K562 (cell line): ENCODE results near the gene TSPAN32. TPM values are rescaled to one million over a fixed set of nuclear protein-coding genes. Genes with fewer than 3 reads are reported as not detected.

Experiments used
- ATAC-seq: fragments of 200-7000 bp; cut with Tn5 transposase; 3 replicates; pipeline ENCODE4 v1.9.1; 2020; ENCODE audit warnings: moderate library complexity
- BruUV-seq: library from RNA; stranded (reverse); fragments of 400-500 nt; replicated peaks from 2 replicates; lab custom pipeline; 2021; lab: Mats Ljungman, UMichigan
- CTCF ChIA-PET: fragments of 300-600 bp; formaldehyde crosslinking; extraction: SDS; loops from one replicate; lab custom pipeline; 2021; ENCODE audit warnings: low intra/inter-chr PET ratio; lab: Yijun Ruan, JAX
- POLR2A ChIA-PET: fragments of 300-600, 350-650 bp; sonication (Branson Sonifier 250); formaldehyde crosslinking; extraction: SDS; loops from one replicate; lab custom pipeline; 2021; ENCODE audit warnings: antibody characterized with exemption, inconsistent platforms; lab: Yijun Ruan, JAX
- DNase-seq, 4 experiments: peaks; one replicate each; pipeline versions ENCODE4 v3.0.0 to v3.0.0-alpha.2; 2011 to 2018; ENCODE audit warnings: low spot score in 3 of 4, mixed read lengths in 3 of 4; ENCODE audit errors: extremely low read depth in 1 of 4
- FAIRE-seq: peaks from 2 replicates; lab custom pipeline; 2011; peaks lifted over from hg19 to GRCh38; lab: Jason Lieb, UNC
- H2AFZ ChIP-seq: 2 replicates; pipeline ENCODE4 v1.6.0; 2011; ENCODE audit warnings: low read depth, low read length, control low read depth, inconsistent platforms
- H3K27ac ChIP-seq: fragments of 200-600 bp; 3 replicates; pipeline ENCODE4 v1.8.0; 2011; ENCODE audit warnings: low read depth, mild to moderate bottlenecking, control low read depth, inconsistent platforms, low read length, moderate library complexity, mixed read lengths; ENCODE audit errors: extremely low read depth
- H3K27me3 ChIP-seq, 2 experiments: fragments of 300-600 bp in 1 of 2; 2 replicates in 1 of 2; 3 replicates in 1 of 2; pipeline versions ENCODE4 v1.6.0 to v1.8.0; 2011; ENCODE audit warnings: inconsistent platforms in 2 of 2, low read length in 2 of 2, mild to moderate bottlenecking in 1 of 2, mixed read lengths in 1 of 2, moderate library complexity in 1 of 2; ENCODE audit not compliant: control insufficient read depth in 2 of 2, insufficient read depth in 2 of 2
- H3K36me3 ChIP-seq: fragments of 300-600 bp; 3 replicates; pipeline ENCODE4 v1.8.0; 2011; ENCODE audit warnings: mild to moderate bottlenecking, low read length, inconsistent platforms; ENCODE audit not compliant: control insufficient read depth, insufficient read depth
- H3K4me1 ChIP-seq, 2 experiments: fragments of 200-600 bp in 1 of 2; replicated peaks in 1 of 2; 2 replicates in 1 of 2; 3 replicates in 1 of 2; pipeline versions ENCODE4 v1.5.1 to v1.8.0; 2011; ENCODE audit warnings: inconsistent platforms in 2 of 2, low read length in 2 of 2, mild to moderate bottlenecking in 1 of 2, mixed read lengths in 1 of 2, moderate library complexity in 1 of 2; ENCODE audit not compliant: control insufficient read depth in 2 of 2, insufficient read depth in 2 of 2
- H3K4me2 ChIP-seq: 2 replicates; pipeline ENCODE4 v1.6.1; 2011; ENCODE audit warnings: low read length, control low read depth, inconsistent platforms, mixed read lengths; ENCODE audit not compliant: insufficient read depth
- H3K4me3 ChIP-seq: fragments of 200-600 bp; sonication (generic), shearing (Covaris generic); 2 replicates; pipeline ENCODE4 v1.5.1; 2016; ENCODE audit warnings: control low read depth, inconsistent platforms
- H3K79me2 ChIP-seq: fragments of 200-600 bp; 3 replicates; pipeline ENCODE4 v1.8.0; 2011; ENCODE audit warnings: low read length, inconsistent platforms; ENCODE audit not compliant: control insufficient read depth, insufficient read depth
- H3K9ac ChIP-seq, 2 experiments: 2 replicates each; pipeline versions ENCODE4 v1.6.0 to v1.6.1; 2011; ENCODE audit warnings: low read depth in 2 of 2, low read length in 2 of 2, control low read depth in 1 of 2, inconsistent platforms in 1 of 2, mild to moderate bottlenecking in 1 of 2, mixed read lengths in 1 of 2; ENCODE audit not compliant: insufficient read depth in 1 of 2
- H3K9me1 ChIP-seq: one replicate; pipeline ENCODE4 v1.6.0; 2011; ENCODE audit warnings: inconsistent platforms, mild to moderate bottlenecking, low read length, moderate library complexity; ENCODE audit not compliant: control insufficient read depth, insufficient read depth
- H3K9me3 ChIP-seq: replicated peaks from 2 replicates; pipeline ENCODE4 v1.5.1; 2011; ENCODE audit warnings: low read depth, low read length, inconsistent platforms; ENCODE audit not compliant: control insufficient read depth, insufficient read depth
- H4K20me1 ChIP-seq: replicated peaks from 2 replicates; pipeline ENCODE4 v1.6.1; 2011; ENCODE audit warnings: low read length, inconsistent platforms, mixed read lengths; ENCODE audit not compliant: control insufficient read depth, insufficient read depth
- FOXJ2 ChIP-seq: fragments of 200-800 bp; sonication (Bioruptor generic); IDR thresholded peaks from 2 replicates; pipeline ENCODE4 v1.6.1; 2016; ENCODE audit warnings: missing genetic modification characterization, missing compliant biosample characterization
- WGBS: fragments of 100-300 bp; shearing (Covaris generic); methylation state at CpG from one replicate; pipeline ENCODE4 v1.1.6; 2016; ENCODE audit warnings: low coverage, mixed read lengths; ENCODE audit not compliant: insufficient coverage; ENCODE audit errors: missing lambda C conversion rate; 5-methylcytosine and 5-hydroxymethylcytosine counted together
- in situ Hi-C: fragments of 300-500 bp; cut with MboI; formaldehyde crosslinking; loops from 4 replicates; pipeline ENCODE4 v1.15.0; 2018; ENCODE audit warnings: inconsistent platforms, mixed read lengths
- intact Hi-C: fragments of 100-400 bp; cut with micrococcal nuclease; formaldehyde crosslinking; loops from 2 replicates; pipeline ENCODE4 v1.14.2; 2022
- polyA plus RNA-seq, 8 experiments: library from polyadenylated mRNA; depleted of rRNA in 4 of 8; stranded (reverse) in 5 of 8; unstranded in 3 of 8; fragments of >200 nt; fragmentation: Nextera tagmentation in 2 of 8; fragmentation: Illumina TruSeq in 1 of 8; extraction: Ambion mirVana in 2 of 8; extraction: Trizol in 1 of 8; gene quantifications; 2 replicates each; pipeline versions ENCODE4 v1.2.1 to v1.2.3, GENCODE V29; 2011 to 2014; ENCODE audit warnings: inconsistent platforms in 1 of 8, missing spikeins in 1 of 8
- total RNA-seq, 7 experiments: library from RNA; depleted of rRNA in 6 of 7; stranded (reverse); fragments of >200 nt in 6 of 7; fragmentation: Illumina TruSeq in 2 of 7; extraction: Trizol in 2 of 7; gene quantifications; 2 replicates each; pipeline versions ENCODE4 v1.2.1 to v1.2.3, GENCODE V29; 2011 to 2021; ENCODE audit warnings: low replicate concordance in 1 of 7
- TF ChIP-seq, protein P1 (sequence below): fragments of 250-450 bp; sonication (Bioruptor Pico); IDR thresholded peaks from 2 replicates; pipeline ENCODE4 v1.5.0; 2021; ENCODE audit warnings: mild to moderate bottlenecking, moderate library complexity
- TF ChIP-seq, protein P2 (sequence below): IDR thresholded peaks from 3 replicates; pipeline ENCODE4 v1.6.1; 2011; ENCODE audit warnings: borderline replicate concordance, mild to moderate bottlenecking, moderate library complexity; ENCODE audit not compliant: insufficient read length; ENCODE audit errors: extremely low read depth
- TF ChIP-seq, protein P3 (sequence below): fragments of 250-450 bp; sonication (Bioruptor Pico); IDR thresholded peaks from 2 replicates; pipeline ENCODE4 v1.5.0; 2021
- TF ChIP-seq, protein P4 (sequence below), 2 experiments: fragments of 450-650 bp; conservative IDR thresholded peaks; 2 replicates each; pipeline ENCODE4 v1.6.1; 2017; ENCODE audit warnings: mild to moderate bottlenecking in 2 of 2, moderate library complexity in 2 of 2
- TF ChIP-seq, protein P5 (sequence below), 2 experiments: IDR thresholded peaks in 1 of 2; conservative IDR thresholded peaks in 1 of 2; 2 replicates each; pipeline ENCODE4 v1.6.1; 2016; ENCODE audit warnings: low read depth in 2 of 2, mild to moderate bottlenecking in 1 of 2, missing compliant biosample characterization in 1 of 2, missing genetic modification characterization in 1 of 2, moderate library complexity in 1 of 2

The TSPAN32 gene
- total and polyA plus RNA-seq, 9 of the 15 experiments (the other 6 are each of a cell fraction or from before 2014, with no cell fraction given) = 0.21 to 7.3 (median 2.6) TPM

DNA sequence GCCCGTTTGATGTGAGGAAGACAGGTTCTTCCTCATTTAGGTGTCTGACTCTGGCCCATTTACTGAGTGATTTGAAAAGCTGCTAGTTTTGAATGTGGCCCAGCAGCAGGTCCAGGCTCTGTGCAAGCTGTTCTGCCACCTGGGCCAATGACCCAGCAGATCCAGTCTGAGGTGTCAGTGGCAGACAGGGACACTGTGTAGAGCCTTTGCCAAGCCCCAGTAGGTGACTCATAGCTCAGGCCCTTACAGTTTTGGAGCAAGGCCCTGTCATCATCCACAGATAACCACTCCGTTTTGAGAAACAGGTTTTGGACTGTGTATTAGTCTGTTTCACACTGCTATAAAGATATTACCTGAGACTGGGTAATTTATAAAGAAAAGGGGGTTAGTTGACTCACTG is 23.9 kb downstream of the TSPAN32 start (continued):
- TF ChIP-seq FOXJ2 (tag) = no peak

DNA sequence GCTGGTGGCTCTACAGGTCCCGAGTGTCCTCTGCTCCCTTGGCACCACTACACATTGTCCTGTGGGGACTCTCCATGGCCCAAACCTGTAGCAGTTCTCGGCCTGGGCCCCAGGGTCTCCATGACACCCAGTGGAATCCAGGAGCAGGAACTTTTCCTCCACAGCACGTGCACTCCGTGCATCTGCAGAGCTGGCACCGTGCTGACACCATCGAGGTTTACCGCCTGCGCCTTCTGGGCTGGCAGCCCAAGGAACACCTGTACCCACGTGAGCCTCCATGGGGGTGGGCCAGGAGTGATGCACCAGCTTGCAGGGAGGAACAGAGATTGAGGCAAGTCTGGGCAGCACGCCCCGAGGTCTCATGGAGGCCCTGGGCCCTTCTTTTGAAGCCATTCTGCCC is 25.2 kb downstream of the TSPAN32 start:
- Histone ChIP-seq H3K9ac (no peak overlapping the region; a peak in 1 of 4 replicates), H3K27ac (no peak overlapping the region), H3K4me1 (peaks cover 0 to 4% of the 10 kb centered on the region in 2 experiments; a peak in 2 of 5 replicates), H3K9me1 (no peaks in the 10 kb centered on the region), H3K9me3 (no peaks in the 10 kb centered on the region), H3K36me3 (no peaks in the 10 kb centered on the region), H3K4me2 (no peak overlapping the region), H3K27me3 (peaks cover 21 to 57% of the 10 kb centered on the region in 2 experiments; a peak in 4 of 5 replicates), H3K79me2 (no peaks in the 10 kb centered on the region), H4K20me1 (no peaks in the 10 kb centered on the region), H3K4me3 (no peak overlapping the region), H2AFZ (no peak overlapping the region)
- ChIA-PET POLR2A (no interaction called here), CTCF (no interaction called here)
- no peak for DNase-seq
- no peak for FAIRE-seq
- BruUV-seq = no TSS peak
- intact Hi-C loops (no loop called here), in situ Hi-C loops (no loop called here)
- no peak for ATAC-seq
- WGBS = 7% methylated on average over 11 of the region's 11 CpGs
- TF ChIP-seq, protein P1, sequence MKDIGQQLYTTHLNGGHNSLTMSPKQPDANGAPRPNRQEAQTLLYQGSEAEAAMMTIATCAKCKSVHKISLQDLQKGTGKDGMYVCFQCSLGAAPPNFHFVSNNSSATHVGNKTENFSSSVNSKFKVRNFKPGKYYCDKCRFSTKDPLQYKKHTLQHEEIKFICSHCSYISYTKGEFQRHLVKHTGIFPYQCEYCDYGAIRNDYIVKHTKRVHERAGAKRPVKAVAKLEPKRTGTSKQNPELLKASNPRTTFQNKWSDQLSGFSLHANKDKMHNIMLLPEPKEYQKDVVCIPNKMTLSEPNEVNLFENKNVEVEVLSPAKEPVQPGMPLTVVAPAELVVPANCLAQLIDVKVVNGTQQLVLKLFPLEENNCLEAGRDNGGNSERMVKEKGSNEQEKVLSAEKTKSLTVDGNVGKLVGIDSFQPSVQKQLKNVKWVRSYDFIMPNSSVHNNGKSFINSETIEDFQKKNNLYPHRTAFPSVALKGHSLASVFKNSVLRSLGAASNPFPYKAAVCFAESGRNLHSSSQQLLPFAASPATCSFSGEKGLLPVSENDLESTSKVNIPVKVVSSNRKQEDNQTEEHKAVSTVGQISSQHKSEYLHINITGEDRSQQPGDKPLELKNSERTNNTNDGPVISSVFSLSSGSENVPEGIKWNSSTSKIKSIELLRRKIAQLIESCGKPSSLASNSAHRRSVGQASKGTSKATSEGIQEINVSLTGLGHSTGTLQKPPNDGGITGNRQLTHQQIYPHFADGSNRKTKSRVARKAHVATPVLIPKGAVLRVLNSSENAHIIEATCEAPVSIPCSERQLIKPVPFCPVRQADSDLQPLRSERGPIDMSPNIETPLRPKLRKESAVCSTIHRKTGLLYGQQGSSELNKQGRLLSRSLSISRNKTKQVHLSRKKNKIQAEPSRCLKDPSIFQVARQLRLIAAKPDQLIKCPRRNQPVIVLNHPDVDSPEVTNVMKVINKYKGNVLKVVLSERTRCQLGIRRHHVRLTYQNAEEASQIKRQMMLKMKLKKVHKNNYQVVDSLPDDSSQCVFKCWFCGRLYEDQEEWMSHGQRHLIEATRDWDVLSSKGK (CRISPR knock-in tag) = no peak
- TF ChIP-seq, protein P2, sequence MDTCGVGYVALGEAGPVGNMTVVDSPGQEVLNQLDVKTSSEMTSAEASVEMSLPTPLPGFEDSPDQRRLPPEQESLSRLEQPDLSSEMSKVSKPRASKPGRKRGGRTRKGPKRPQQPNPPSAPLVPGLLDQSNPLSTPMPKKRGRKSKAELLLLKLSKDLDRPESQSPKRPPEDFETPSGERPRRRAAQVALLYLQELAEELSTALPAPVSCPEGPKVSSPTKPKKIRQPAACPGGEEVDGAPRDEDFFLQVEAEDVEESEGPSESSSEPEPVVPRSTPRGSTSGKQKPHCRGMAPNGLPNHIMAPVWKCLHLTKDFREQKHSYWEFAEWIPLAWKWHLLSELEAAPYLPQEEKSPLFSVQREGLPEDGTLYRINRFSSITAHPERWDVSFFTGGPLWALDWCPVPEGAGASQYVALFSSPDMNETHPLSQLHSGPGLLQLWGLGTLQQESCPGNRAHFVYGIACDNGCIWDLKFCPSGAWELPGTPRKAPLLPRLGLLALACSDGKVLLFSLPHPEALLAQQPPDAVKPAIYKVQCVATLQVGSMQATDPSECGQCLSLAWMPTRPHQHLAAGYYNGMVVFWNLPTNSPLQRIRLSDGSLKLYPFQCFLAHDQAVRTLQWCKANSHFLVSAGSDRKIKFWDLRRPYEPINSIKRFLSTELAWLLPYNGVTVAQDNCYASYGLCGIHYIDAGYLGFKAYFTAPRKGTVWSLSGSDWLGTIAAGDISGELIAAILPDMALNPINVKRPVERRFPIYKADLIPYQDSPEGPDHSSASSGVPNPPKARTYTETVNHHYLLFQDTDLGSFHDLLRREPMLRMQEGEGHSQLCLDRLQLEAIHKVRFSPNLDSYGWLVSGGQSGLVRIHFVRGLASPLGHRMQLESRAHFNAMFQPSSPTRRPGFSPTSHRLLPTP = no peak
- TF ChIP-seq, protein P3, sequence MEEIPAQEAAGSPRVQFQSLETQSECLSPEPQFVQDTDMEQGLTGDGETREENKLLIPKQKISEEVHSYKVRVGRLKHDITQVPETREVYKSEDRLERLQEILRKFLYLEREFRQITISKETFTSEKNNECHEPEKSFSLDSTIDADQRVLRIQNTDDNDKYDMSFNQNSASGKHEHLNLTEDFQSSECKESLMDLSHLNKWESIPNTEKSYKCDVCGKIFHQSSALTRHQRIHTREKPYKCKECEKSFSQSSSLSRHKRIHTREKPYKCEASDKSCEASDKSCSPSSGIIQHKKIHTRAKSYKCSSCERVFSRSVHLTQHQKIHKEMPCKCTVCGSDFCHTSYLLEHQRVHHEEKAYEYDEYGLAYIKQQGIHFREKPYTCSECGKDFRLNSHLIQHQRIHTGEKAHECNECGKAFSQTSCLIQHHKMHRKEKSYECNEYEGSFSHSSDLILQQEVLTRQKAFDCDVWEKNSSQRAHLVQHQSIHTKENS (CRISPR knock-in tag) = no peak
- TF ChIP-seq, protein P4, sequence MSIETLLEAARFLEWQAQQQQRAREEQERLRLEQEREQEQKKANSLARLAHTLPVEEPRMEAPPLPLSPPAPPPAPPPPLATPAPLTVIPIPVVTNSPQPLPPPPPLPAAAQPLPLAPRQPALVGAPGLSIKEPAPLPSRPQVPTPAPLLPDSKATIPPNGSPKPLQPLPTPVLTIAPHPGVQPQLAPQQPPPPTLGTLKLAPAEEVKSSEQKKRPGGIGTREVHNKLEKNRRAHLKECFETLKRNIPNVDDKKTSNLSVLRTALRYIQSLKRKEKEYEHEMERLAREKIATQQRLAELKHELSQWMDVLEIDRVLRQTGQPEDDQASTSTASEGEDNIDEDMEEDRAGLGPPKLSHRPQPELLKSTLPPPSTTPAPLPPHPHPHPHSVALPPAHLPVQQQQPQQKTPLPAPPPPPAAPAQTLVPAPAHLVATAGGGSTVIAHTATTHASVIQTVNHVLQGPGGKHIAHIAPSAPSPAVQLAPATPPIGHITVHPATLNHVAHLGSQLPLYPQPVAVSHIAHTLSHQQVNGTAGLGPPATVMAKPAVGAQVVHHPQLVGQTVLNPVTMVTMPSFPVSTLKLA (conservative IDR thresholded peaks at IDR 0.05) = no peak
- TF ChIP-seq, protein P5, sequence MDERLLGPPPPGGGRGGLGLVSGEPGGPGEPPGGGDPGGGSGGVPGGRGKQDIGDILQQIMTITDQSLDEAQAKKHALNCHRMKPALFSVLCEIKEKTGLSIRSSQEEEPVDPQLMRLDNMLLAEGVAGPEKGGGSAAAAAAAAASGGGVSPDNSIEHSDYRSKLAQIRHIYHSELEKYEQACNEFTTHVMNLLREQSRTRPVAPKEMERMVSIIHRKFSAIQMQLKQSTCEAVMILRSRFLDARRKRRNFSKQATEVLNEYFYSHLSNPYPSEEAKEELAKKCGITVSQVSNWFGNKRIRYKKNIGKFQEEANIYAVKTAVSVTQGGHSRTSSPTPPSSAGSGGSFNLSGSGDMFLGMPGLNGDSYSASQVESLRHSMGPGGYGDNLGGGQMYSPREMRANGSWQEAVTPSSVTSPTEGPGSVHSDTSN (CRISPR knock-in tag; IDR thresholded peaks at IDR 0.05; ENCODE audit: low read depth) = no peak
- TF ChIP-seq, protein P5 (tag; conservative IDR thresholded peaks at IDR 0.05; ENCODE audit: low read depth) = no peak
